B cell (primary cell): ENCODE results near the gene TMEM80. TPM values are rescaled to one million over a fixed set of nuclear protein-coding genes. Genes with fewer than 3 reads are reported as not detected.

Experiments
- ATAC-seq: fragments of 200-7000 bp; cut with Tn5 transposase; one replicate; pipeline ENCODE4 v1.10.0; 2021; ENCODE audit warnings: low read depth, mild to moderate bottlenecking, moderate number of reproducible peaks, moderate library complexity
- CTCF ChIA-PET: fragments of 350-600 bp; sonication (Branson Sonifier 250); formaldehyde crosslinking; loops from one replicate; lab custom pipeline; 2021; ENCODE audit warnings: antibody characterized with exemption, inconsistent platforms; lab: Charles Lee
- POLR2A ChIA-PET: fragments of 350-600 bp; sonication (Branson Sonifier 250); formaldehyde crosslinking; loops from one replicate; lab custom pipeline; 2021; ENCODE audit warnings: antibody characterized with exemption; lab: Charles Lee
- DNase-seq: peaks from one replicate; pipeline ENCODE4 v3.0.0; 2013
- H2AFZ ChIP-seq: 2 replicates; pipeline ENCODE4 v1.6.1; 2012; ENCODE audit warnings: mild to moderate bottlenecking, low read depth, low read length; ENCODE audit not compliant: insufficient read depth, poor library complexity, severe bottlenecking
- H3K27ac ChIP-seq, 2 donors: 1 replicate in 1 of 2; 2 replicates in 1 of 2; pipeline ENCODE4 v1.5.1; 2012 to 2013; ENCODE audit warnings: low read length in 2 of 2, mild to moderate bottlenecking in 2 of 2, moderate library complexity in 1 of 2
- H3K27me3 ChIP-seq, 4 experiments: fragments of 200-600 bp in 1 of 4; sonication (generic) in 1 of 4; replicated peaks in 1 of 4; 1 replicate in 2 of 4; 2 replicates in 2 of 4; pipeline versions ENCODE4 v1.6.1 to v1.7.0; 2013 to 2016; ENCODE audit warnings: low read length in 3 of 4, mild to moderate bottlenecking in 2 of 4, mixed read lengths in 1 of 4, moderate library complexity in 1 of 4; ENCODE audit not compliant: insufficient read depth in 4 of 4, control insufficient read depth in 3 of 4; ENCODE audit errors: control extremely low read depth in 1 of 4
- H3K36me3 ChIP-seq, 2 experiments: replicated peaks in 1 of 2; 1 replicate in 1 of 2; 2 replicates in 1 of 2; pipeline versions ENCODE4 v1.6.1 to v1.7.1; 2013; ENCODE audit warnings: low read length in 1 of 2; ENCODE audit not compliant: insufficient read depth in 2 of 2, control insufficient read depth in 1 of 2; ENCODE audit errors: control extremely low read depth in 1 of 2, extremely low read depth in 1 of 2
- H3K4me1 ChIP-seq, 2 donors: fragments of 200-600 bp in 1 of 2; sonication (generic) in 1 of 2; 1 replicate in 1 of 2; 2 replicates in 1 of 2; pipeline versions ENCODE4 v1.5.1 to v1.6.1; 2013 to 2017; ENCODE audit warnings: low read length in 2 of 2; ENCODE audit not compliant: control insufficient read depth in 2 of 2, insufficient read depth in 2 of 2
- H3K4me2 ChIP-seq: replicated peaks from 2 replicates; pipeline ENCODE3; 2012; ENCODE audit warnings: mild to moderate bottlenecking, low read depth, low read length; ENCODE audit not compliant: poor library complexity, severe bottlenecking
- H3K4me3 ChIP-seq, 5 experiments: fragments of 200-600 bp in 1 of 5; sonication (generic) in 1 of 5; 1 replicate in 3 of 5; 2 replicates in 2 of 5; pipeline versions ENCODE4 v1.5.1 to v1.7.0; 2011 to 2016; ENCODE audit warnings: low read length in 4 of 5, mild to moderate bottlenecking in 4 of 5, low read depth in 2 of 5, control low read depth in 1 of 5, moderate library complexity in 1 of 5; ENCODE audit not compliant: insufficient read depth in 1 of 5; ENCODE audit errors: control extremely low read depth in 1 of 5, extremely low read depth in 1 of 5
- H3K79me2 ChIP-seq: fragments of 200-600 bp; sonication (generic); one replicate; pipeline ENCODE4 v1.6.0; 2016; ENCODE audit warnings: low read length; ENCODE audit not compliant: control insufficient read depth, insufficient read depth
- H3K9ac ChIP-seq: fragments of 200-600 bp; sonication (generic); 2 replicates; pipeline ENCODE4 v1.6.1; 2017; ENCODE audit warnings: mild to moderate bottlenecking, low read length, moderate library complexity
- H3K9me3 ChIP-seq, 3 donors: one replicate each; pipeline versions ENCODE4 v1.6.1 to v1.7.1; 2013; ENCODE audit warnings: low read length in 2 of 3; ENCODE audit not compliant: control insufficient read depth in 2 of 3, insufficient read depth in 1 of 3; ENCODE audit errors: control extremely low read depth in 1 of 3
- H4K20me1 ChIP-seq: 2 replicates; pipeline ENCODE4 v1.6.0; 2012; ENCODE audit warnings: mild to moderate bottlenecking, low read length; ENCODE audit not compliant: insufficient read depth, control insufficient read depth, poor library complexity, severe bottlenecking
- H3K27ac Mint-ChIP-seq: one replicate; pipeline ENCODE4 v1.8.0; 2021; ENCODE audit warnings: mixed read lengths
- H3K27me3 Mint-ChIP-seq: one replicate; pipeline ENCODE4 v1.8.0; 2021; ENCODE audit warnings: mixed read lengths
- H3K4me1 Mint-ChIP-seq: one replicate; pipeline ENCODE4 v1.8.0; 2021; ENCODE audit warnings: mixed read lengths
- H3K4me3 Mint-ChIP-seq: one replicate; pipeline ENCODE4 v1.8.0; 2021; ENCODE audit warnings: mixed read lengths
- H3K9me3 Mint-ChIP-seq: one replicate; pipeline ENCODE4 v1.8.0; 2022; ENCODE audit warnings: mixed read lengths; ENCODE audit not compliant: insufficient read depth
- CTCF ChIP-seq: fragments of 200-600 bp; IDR thresholded peaks from one replicate; pipeline ENCODE4 v1.8.0; 2022; ENCODE audit warnings: antibody characterized with exemption, mild to moderate bottlenecking
- EZH2 ChIP-seq: IDR thresholded peaks from 2 replicates; pipeline ENCODE4 v1.6.1; 2012; ENCODE audit warnings: borderline replicate concordance, low read depth, mild to moderate bottlenecking, moderate library complexity, low read length; ENCODE audit not compliant: insufficient read depth, poor library complexity, severe bottlenecking
- WGBS: methylation state at CpG from one replicate; pipeline ENCODE4 v1.1.5; 2013; ENCODE audit warnings: missing lambda C conversion rate; ENCODE audit not compliant: insufficient coverage; 5-methylcytosine and 5-hydroxymethylcytosine counted together
- intact Hi-C: fragments of 100-400 bp; cut with micrococcal nuclease; formaldehyde crosslinking; loops from one replicate; pipeline ENCODE4 v1.10.0; 2022
- polyA plus RNA-seq: library from polyadenylated mRNA; depleted of rRNA; stranded (reverse); fragments of >200 nt; gene quantifications from 2 replicates; pipeline ENCODE4 v1.2.3, GENCODE V29; 2012
- total RNA-seq, 2 donors: library from RNA; stranded (reverse); fragments of 120-200 nt in 1 of 2; gene quantifications; 1 replicate in 1 of 2; 2 replicates in 1 of 2; pipeline versions ENCODE4 v1.2.3 to v1.2.4, GENCODE V29; 2013 to 2022

Gene TMEM80
- total and polyA plus RNA-seq, 2 donors (not counting 1 experiment from before 2014, with no cell fraction given) = 72.5 to 84.1 TPM

- POLR2A ChIA-PET = interaction anchor here (0.6 to 6.1 kb wide), 3 partner anchors 25 to 179 kb away, joined by 4 to 105 read pairs (median 5); no protein-coding TSS in a partner anchor
- intact Hi-C loops = loop anchor here (1.0 to 5.0 kb wide), 3 partner anchors 25 to 1704 kb away; partner anchors contain the start of gene TSSC4
- peaks cover 21% of the 10 kb centered on the region for H3K79me2 ChIP-seq
- peaks cover 0 to 19% of the 10 kb centered on the region in 2 experiments for H3K36me3 ChIP-seq
- peak overlapping the region; percentile 81 for H3K4me2 ChIP-seq
- Mint-ChIP-seq H3K27me3 (no peaks in the 10 kb centered on the region), H3K9me3 (no peaks in the 10 kb centered on the region), H3K4me1 (peaks cover 36% of the 10 kb centered on the region), H3K27ac (peak overlapping the region; percentile 95), H3K4me3 (peak overlapping the region; percentile 7)
- no peak for TF ChIP-seq EZH2
- TF ChIP-seq CTCF = no peak
- CTCF ChIA-PET = interaction anchor here (0.6 to 3.5 kb wide), 4 partner anchors 25 to 123 kb away, joined by 3 to 60 read pairs (median 13); no protein-coding TSS in a partner anchor
- peak overlapping the region; percentile 100 for H3K27ac ChIP-seq
- H3K27me3 ChIP-seq = no peaks in the 10 kb centered on the region
- no peaks in the 10 kb centered on the region for H3K9me3 ChIP-seq
- 92% methylated on average over 5 of the region's 11 CpGs for WGBS
- peaks cover 13% of the 10 kb centered on the region for H4K20me1 ChIP-seq
- no peak for ATAC-seq
- no peak overlapping the region for H2AFZ ChIP-seq
- peaks cover 30 to 36% of the 10 kb centered on the region in 2 donors for H3K4me1 ChIP-seq
- no peak overlapping the region for H3K9ac ChIP-seq
- H3K4me3 ChIP-seq = no peak overlapping the region
- DNase-seq = no peak
Measured at GRCh38 chr11:697811-698311, 2.2 kb downstream of the TMEM80 start.

GRCh38 chr11:698493-699115 lies 3.0 kb downstream of the TMEM80 start:
- Histone ChIP-seq H2AFZ (no peak overlapping the region), H3K4me2 (no peak overlapping the region), H3K27ac (no peak overlapping the region), H3K4me1 (peaks cover 22 to 30% of the 10 kb centered on the region in 2 donors), H4K20me1 (peaks cover 7% of the 10 kb centered on the region), H3K36me3 (peaks cover 0 to 19% of the 10 kb centered on the region in 2 experiments), H3K27me3 (no peaks in the 10 kb centered on the region), H3K4me3 (no peak overlapping the region), H3K79me2 (peaks cover 14% of the 10 kb centered on the region), H3K9me3 (no peaks in the 10 kb centered on the region), H3K9ac (no peak overlapping the region)
- ATAC-seq (no peak), DNase-seq (no peak)
- intact Hi-C loops = loop anchor here (5.0 kb wide), 2 partner anchors 131 to 1704 kb away; partner anchors contain the start of gene TSSC4
- CTCF ChIA-PET = interaction anchor here (0.6 to 3.5 kb wide), 4 partner anchors 14 to 144 kb away, joined by 3 to 18 read pairs (median 3); no protein-coding TSS in a partner anchor
- H3K4me1 Mint-ChIP-seq = peaks cover 28% of the 10 kb centered on the region
- peak overlapping the region; percentile 95 for H3K27ac Mint-ChIP-seq
- no peak overlapping the region for H3K4me3 Mint-ChIP-seq
- POLR2A ChIA-PET = interaction anchor here (0.6 kb wide), 1 partner anchor 180 kb away, joined by 5 read pairs; no protein-coding TSS in a partner anchor
- H3K9me3 Mint-ChIP-seq = no peaks in the 10 kb centered on the region
- H3K27me3 Mint-ChIP-seq = no peaks in the 10 kb centered on the region
- WGBS = 94% methylated on average over 11 of the region's 17 CpGs
- TF ChIP-seq EZH2 = no peak
- TF ChIP-seq CTCF = no peak
